ENCODE results near the gene NTSR2.

NTSR2 gene, protein sequence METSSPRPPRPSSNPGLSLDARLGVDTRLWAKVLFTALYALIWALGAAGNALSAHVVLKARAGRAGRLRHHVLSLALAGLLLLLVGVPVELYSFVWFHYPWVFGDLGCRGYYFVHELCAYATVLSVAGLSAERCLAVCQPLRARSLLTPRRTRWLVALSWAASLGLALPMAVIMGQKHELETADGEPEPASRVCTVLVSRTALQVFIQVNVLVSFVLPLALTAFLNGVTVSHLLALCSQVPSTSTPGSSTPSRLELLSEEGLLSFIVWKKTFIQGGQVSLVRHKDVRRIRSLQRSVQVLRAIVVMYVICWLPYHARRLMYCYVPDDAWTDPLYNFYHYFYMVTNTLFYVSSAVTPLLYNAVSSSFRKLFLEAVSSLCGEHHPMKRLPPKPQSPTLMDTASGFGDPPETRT

DNA sequence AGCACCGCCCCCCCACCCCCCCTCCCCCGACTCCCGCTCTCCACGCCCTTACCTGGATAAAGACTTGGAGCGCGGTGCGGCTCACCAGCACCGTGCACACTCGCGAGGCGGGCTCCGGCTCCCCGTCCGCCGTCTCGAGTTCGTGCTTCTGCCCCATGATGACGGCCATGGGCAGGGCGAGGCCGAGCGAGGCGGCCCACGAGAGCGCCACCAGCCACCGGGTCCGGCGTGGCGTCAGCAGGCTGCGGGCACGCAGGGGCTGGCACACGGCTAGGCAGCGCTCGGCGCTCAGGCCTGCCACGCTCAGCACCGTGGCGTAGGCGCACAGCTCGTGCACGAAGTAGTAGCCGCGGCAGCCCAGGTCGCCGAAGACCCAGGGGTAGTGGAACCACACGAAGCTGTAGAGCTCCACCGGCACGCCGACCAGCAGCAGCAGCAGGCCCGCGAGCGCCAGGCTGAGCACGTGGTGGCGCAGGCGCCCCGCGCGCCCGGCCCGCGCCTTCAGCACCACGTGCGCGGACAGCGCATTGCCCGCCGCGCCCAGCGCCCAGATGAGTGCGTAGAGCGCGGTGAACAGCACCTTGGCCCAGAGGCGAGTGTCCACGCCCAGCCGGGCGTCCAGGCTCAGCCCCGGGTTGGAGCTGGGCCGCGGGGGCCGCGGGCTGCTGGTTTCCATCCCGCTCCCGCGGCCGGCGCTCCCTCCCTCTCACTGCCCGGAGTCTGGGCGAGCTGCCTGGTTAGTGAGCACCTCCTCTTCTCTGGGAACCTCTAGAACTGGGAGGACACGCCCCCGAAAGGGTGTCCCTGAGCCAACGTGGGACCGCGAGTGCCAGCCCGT, at the start of gene NTSR2:
NTSR2 (minus strand) TSS at position 742 of the 838 bp plus-strand sequence; CDS start at position 676, 66 bp downstream.
- peak in 10 of 14 donors; percentile 18 to 84 (median 67) for DNase-seq

DNA sequence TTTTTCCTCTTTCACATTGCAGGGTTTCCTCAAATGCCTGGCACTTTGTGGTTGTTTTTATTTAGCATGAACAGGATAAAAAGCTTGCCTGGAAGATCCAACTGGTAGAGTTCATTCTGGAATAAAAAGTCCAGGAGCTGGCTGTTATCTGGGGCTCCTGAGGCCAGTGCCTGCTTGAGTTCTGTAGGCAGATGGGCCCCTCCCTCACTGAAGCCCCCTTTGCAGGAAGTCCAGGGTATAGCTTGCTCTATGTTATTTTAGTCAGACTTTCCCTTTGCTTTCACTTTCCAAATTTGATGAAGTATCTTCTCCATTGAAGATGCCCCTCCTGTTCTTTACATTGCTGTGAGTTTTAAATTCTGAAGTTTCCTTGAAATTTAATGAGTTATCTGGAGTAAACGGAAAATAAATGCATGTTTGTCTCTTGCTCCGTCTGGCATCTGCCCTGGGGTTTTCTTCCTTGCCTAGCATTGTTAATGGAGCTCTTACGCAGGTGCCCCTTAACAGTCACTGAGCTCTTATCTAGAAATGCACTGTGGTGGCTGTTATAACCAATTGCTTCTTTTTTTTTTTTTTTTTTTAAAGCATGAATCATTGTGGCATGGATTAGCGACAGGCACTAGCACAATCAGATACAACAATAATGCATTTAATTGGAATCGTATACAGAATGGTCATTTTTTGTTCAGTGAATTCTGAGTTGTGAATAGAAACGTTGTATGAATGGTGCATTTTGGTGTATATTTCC, 49.4 kb upstream of the NTSR2 start:
- no peak for DNase-seq

DNA sequence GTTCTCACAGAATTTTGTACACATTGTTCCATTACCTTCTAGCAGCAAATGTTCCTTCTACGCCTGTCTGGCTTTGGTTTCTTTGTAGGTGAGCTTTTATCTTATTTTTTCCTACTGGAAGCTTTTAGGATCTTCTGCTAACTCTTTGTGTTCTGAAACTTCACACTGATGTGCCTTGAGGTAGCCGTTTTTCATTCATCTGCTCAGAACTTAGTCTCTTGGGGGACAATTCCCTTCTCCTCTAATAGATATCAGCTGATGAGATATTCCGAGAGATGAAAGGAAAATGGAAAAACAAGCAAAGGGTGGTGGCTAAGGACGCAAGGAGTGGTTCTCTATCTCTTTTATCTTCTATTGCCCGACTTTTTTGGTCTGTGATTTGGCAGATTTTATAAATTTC, 48.6 kb upstream of the NTSR2 start:
- no peak for DNase-seq

DNA sequence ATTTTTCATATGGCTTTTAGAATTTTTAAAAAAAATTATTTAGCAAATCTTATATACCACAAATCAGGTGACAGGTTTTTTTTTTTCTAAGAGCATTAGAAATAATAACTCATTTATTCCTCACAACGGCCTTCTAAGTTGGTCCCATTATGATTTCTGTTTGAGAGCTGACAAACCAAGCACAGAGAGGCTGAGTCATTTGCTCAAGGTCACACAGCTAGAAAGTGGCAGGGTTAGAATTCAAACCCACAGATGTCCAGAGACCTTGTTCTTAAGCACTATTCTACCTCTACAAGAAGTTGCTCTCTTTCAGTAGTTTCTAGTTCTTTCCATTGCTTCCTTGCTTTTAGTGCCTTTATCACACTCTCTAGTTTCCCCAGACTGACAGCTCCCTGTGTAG, 47.6 kb upstream of the NTSR2 start:
- no peak for DNase-seq

DNA sequence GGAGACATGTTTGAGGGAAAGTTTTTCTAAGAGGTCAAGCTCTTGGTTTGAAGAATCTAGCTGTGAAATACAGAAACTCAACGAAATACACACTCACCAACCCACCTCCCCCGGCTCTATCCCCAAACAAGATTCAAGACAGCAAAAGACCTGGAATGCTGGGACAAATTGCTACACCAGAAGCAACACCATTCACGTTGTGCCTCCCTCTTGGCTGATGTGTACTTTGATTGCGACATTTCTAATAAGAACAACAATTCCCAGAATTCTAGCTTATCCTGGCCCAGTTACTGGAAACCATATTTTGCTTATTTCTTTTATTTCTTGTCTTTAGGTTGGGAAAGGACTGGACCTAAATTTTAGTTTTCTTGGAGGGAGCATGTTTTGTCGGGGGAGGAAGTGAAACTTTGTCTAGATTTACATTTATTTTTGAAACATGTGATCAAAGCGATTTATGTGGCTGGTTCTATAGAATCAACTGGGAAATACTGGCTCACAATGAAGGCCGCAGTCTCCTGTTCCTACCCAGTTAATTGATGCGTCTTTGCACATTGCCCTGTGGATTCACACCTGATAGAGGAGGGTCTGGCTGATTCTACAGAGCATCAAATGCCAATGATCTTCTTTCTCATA, 46.8 kb upstream of the NTSR2 start:
- DNase-seq = no peak

- no peak for DNase-seq
Measured at GRCh38 chr2:11715987-11716652, 46.1 kb upstream of the NTSR2 start.

DNA sequence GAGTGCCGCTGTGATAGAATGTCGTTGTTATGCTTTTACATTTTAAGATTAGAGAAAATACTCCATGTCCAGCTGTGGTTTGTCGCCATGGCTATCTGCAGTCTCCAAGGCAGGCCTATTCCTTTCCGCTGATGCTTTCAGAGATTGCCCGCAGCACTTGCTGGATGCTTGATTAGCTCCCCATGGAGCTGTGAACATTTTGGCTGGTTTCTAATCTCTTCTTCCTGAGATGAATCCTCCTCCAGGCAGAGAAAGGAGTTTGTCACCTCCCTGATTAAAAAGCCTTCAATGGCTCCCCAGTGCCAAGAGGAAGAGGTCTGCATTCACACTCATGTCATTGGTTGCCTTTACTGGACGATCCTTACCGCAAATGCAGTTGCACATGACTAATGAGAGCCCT, 43.8 kb upstream of the NTSR2 start:
- no peak for DNase-seq

GRCh38 chr2:11712866-11713265, 42.9 kb upstream of the NTSR2 start:
- no peak for DNase-seq

DNA sequence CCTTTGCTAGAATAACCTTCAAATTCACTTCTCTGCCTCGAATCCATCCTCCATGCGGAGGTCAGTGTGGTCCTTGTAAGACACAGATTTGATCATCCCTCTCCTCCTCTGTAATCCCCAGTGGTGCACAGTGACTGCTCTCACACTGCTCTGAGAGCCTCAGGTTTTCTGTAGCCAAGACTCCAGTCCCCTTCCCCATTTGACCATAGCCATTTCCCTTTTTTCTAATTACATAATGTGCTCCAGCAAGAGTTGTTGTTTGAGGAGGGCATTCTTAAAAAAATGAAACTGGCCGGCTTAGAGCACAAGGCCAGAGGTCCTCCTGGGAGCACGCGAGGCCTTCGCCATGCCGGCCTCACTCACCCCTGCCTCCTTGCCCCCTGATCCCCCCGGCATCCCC, 41.8 kb upstream of the NTSR2 start:
- no peak for DNase-seq

GRCh38 chr2:11711354-11711716, 41.3 kb upstream of the NTSR2 start:
- DNase-seq = no peak

DNA sequence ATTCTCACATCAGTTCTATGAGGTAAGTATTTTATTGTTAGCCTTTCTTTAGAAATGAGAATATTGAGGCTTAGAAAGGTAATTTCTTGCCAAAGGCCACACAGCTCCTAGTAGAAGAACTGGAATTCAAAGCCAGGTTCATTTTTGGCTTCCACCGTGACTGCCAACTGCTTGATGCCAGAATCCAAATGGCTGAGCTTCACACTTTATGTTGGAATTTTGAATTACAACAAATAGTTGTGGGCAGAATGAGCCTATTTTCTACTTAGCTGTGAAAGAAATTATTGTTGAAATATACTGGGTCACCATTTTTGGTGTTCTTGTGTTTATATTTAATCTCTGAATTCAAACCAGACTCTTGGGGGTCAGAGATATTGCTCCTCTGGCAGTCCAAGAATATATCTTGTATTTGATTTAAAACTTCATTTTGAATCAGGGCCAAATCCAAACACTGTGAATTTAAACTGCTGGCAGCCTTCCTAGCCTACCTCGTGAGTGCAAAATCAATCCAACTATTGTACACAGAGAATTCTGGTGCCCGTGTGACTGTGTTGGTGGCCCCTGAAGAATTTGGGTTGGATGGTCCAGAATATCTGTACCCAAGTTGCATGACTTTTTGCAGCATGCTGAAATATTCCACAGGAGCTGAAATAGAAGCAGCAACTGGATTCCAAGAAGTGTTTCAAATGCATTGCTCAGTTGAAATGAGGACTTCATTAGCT, 40.8 kb upstream of the NTSR2 start:
- DNase-seq = no peak

DNA sequence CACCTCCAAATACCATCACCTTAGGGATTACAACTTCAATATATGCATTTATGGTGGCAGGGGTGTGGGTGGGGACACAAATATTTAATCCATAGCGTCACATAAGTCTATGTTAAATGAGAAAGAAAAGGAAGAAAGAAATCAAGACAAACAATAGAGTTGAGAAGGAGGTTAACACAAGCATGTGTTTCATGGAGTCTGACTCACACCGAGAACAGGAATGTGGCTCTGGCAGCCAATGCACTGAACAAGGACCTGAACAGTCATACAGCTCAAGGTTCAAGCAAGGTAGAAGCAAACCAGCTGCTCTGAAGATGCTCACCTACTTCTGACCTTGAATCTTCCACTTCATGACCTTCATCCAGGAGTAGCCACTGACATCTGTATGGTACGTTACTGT, 40.2 kb upstream of the NTSR2 start:
- DNase-seq = peak in 1 of 14 donors; percentile 16

DNA sequence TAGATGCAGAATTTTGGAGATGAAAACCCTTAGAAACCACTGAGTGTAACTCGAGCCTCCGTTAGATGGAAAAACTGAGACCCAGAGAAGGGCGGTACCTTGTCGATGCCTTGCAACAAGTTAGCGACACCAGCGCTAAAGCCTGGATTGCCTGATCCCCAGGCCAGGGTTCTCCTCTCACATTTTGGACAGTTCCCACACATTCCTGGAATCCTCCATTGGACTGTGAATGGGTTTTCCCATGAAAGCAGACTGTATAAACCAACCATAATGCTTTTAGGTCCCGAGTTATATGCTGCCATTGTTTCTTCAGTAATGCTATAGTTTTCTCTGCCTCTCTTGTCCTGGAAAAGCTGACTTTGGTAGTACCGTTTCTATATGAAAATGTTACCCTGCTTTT, 39.3 kb upstream of the NTSR2 start:
- DNase-seq = no peak

GRCh38 chr2:11708106-11708505, 38.1 kb upstream of the NTSR2 start:
- no peak for DNase-seq

GRCh38 chr2:11705711-11706110, 35.7 kb upstream of the NTSR2 start:
- no peak for DNase-seq

GRCh38 chr2:11705063-11705462, 35.1 kb upstream of the NTSR2 start:
- no peak for DNase-seq

DNA sequence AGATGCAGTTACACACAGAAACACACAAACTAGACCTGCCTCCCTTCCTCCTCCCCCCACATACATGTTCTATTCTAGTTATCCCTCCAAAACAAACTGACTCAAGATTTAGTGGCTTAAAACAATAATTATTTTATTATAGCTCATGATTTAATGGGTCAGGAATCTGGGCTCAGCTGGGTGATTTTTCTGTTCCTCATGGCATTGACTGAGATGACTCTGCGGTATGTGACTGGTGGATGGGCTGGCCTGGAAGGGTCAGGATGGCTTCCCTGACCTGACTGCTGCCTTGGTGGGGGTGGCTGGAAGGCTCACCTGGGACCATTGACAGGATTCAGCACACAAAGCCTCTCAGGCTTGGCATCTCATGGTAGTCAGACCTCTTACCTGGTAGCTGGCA, 33.7 kb upstream of the NTSR2 start:
- no peak for DNase-seq

- no peak for DNase-seq
Measured at GRCh38 chr2:11702946-11703345, 33.0 kb upstream of the NTSR2 start.

DNA sequence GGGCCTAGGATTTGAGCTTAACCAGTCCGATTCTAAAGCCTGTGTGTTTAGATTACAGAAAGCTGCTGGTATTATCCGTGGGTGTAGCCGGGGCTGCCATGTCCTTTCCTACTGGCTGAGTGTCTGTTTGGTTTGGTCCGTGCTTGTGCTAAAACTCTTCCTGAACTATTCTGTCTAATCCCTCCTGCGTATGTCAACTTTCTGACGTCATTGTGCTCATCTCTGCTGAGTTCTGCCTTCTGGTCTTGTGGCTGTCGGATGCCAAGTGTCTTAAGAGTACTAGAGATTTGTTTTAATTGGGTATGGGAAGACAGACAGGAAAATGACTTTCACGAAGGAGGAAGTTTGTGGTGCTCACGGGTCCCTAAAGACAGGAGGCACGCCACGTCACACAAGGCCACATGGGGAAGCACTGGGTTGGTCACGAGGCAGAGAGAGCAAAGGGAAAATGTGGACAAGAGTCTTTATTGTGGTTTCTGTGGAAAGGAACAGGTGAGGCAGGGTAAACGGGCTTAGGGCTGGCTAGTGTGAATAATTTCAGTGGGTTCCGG, 31.8 kb upstream of the NTSR2 start:
- peak in 2 of 14 donors; percentile 16 to 45 for DNase-seq

DNA sequence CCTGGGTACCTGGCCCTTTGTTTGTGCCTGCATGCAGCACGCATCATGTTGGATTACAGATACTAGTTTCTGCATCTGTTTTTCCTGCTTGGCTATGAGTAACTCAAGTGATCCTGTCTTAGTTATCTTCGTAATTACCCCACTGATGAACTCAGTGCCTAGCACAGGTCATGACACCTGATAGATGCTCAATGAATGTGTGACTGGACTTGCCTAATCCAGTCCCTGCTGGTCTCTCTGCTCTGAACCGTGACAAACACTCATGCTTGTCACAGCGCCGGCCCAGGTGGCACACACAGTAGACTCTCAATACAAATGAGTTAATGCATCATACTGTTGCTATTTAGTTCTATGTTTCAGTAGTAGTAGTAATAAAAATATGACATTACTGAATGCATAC, 31.2 kb upstream of the NTSR2 start:
- DNase-seq = no peak

Data from C1 segment of cervical spinal cord (tissue), 14 donors.